HG02885 (cell line): ENCODE measurements around the gene TARS2.
A peak's percentile ranks its signal among the peaks of the same experiment; 100 is the strongest.

Experiments
- ATAC-seq: cut with Tn5 transposase; IDR thresholded peaks from one replicate; pipeline ENCODE4 v1.9.1; 2021; ENCODE audit warnings: mild to moderate bottlenecking; ENCODE audit not compliant: unreplicated experiment, poor library complexity

Gene TARS2

DNA sequence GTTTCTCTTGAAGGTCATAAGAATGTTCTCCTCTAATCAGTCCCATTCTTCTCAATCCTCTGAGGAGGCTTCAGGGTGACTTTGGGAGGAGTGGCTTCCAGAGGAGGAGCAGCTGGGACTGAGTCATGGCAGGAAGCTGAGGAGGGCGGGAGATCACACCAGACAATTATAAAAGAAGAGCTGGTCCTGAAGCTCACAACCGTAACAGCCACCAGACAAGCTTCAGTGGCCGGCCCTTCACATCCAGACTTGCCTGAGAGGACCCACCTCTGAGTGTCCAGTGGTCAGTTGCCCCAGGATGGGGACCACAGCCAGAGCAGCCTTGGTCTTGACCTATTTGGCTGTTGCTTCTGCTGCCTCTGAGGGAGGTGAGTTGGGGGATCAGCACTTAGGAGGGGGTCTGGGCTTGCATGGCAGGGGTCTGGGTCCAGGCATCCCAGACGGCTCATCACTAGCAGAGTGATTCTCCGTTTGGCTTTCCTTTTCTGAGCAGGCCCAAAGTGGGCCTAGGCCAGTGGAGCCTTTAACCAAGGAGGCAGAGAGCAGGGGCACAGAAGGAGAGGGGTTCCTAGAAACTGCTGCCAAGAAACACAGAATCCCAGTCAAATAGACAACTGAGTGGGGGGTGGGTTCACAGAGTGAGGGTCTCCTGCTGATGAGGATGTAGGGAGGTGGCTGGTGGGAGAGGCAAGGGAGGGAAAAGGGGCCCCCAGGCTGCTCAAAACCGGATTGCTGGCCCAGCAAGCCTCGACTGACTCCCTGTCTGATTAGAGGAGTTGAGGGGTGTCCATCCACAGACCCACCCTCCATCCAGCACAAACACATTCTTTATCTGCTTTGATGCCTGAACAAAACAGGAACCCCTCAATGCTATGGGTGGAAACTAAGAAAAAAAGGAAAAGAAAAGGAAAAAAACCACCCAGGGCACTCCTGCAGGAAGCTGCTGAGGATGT is 21.0 kb downstream of the TARS2 start, which contains the start of gene ECM1:
Gene ECM1 (plus strand): TSS at position 198 of the 953 bp plus-strand sequence. CDS start 101 bp downstream, at position 299.
- no peak for ATAC-seq

DNA sequence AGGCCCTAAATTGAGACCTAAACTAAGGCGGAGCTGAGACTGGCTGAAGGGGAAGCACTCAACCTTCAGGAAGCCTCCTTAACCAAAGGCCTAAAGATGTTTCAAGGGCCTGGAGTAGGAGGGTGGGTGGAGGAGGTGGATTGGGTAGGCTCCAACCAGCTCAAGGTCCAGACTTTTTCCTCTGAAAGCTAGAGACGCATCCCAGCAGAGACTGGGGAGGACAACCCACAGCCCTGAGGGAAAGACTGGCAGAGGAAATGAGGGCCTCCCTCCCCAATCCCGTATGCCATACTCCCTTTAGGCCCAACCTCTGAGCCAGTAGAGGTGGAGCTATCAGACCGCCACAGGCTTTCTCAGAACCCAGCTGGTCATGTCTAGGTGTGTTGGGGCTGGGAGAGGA is 21.8 kb downstream of the TARS2 start:
- no peak for ATAC-seq

DNA sequence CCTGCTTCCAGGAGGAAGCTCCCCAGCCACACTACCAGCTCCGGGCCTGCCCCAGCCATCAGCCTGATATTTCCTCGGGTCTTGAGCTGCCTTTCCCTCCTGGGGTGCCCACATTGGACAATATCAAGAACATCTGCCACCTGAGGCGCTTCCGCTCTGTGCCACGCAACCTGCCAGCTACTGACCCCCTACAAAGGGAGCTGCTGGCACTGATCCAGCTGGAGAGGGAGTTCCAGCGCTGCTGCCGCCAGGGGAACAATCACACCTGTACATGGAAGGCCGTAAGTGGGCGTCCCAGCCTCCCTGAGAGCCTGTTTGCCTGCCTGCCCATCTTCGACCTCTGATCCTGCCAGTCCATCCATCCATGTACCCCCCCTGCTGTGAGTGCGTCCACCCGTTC is 24.3 kb downstream of the TARS2 start:
- no peak for ATAC-seq

DNA sequence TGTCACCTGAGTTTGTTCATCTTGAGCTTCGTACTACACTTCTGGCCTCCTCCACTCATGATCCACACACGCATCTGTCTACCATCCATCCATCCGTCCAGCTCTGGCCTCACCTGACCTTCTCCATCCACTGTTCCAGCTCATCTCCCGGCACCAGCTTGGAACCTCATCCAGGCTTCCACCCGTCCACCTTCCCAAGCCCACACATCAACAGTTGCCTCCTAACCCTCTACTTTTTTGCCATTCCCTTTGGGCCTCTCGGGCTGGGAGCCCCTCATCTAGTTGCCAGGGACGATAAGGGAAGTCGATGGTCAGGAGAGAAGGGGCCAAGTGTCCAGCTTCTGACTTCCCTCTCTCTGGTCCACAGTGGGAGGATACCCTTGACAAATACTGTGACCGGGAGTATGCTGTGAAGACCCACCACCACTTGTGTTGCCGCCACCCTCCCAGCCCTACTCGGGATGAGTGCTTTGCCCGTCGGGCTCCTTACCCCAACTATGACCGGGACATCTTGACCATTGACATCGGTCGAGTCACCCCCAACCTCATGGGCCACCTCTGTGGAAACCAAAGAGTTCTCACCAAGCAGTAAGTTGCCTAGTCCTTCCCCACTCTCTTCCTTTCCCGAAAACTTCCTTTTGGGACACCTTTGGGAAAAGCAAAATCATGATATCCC is 24.9 kb downstream of the TARS2 start:
- ATAC-seq = no peak

DNA sequence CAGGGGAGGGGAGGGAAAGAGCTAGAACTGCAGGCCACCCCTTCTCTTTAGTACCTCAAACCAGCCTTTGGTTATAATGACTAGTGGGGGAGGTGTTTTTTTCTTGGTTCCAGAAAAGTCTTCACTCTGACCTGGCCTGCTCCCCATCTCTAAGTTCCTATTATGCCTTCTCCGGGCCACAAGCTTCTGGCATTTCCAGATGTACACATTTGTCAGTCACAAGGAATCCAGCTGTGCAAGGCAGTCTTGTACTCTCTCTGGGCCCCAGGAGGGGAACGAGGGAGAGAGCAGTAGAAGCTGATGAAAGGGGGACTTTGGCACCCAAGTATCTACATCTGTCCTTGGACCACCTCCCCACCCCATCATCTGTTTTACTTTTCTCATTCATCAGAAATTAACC is 25.6 kb downstream of the TARS2 start:
- ATAC-seq = no peak

DNA sequence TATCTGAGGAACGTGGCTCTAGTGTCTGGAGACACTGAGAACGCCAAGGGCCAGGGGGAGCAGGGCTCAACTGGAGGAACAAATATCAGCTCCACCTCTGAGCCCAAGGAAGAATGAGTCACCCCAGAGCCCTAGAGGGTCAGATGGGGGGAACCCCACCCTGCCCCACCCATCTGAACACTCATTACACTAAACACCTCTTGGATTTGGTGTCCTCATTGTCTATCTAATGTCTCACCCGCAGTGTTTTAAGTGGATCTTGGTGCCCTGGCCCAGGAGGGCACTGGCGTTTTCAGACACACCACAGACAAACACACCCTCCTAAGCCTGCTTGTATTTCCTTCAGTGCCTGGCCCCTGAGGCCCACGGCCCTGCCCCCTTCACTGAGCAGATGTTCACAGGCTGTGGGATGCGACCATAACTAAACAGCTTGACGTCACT is 26.2 kb downstream of the TARS2 start:
- no peak for ATAC-seq

DNA sequence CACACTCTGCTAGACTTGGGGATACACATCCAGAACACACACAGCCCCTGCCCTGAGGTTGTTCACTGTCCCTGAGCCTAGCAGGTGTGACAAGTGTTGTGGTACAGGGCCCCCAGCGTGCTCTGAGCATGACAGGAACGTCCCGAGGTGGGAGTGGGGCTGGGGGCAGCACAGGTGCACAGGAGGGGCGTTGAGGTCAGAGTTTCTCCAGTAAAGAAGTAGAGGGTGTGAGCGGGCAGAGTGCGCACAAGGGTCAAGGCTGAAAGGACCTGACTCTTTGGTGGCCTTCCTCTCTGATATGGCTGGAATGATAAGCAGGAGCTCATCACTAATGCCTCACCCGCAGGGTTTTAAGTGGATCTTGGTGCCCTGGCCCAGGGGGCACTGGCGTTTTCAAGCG is 27.0 kb downstream of the TARS2 start:
- no peak for ATAC-seq

DNA sequence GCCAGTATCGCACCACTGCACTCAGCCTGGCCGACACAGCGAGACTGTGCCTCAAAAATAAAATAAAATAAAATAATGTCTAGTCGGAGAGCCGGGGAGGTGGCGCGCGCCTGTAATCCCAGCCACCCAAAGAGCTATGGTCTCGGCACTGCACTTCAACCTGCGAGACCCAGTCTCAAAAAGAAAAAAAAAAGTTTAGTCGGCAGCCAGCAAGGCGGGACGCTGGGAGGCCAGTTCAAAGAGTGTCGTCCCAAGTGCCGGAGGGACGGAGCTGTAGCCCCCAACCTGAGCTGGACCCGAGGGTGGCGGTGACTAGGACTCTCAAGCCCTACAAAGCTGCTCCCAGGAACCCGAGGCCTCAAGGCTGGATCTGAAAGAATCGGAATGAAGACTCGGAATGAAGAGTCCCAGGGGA is 27.7 kb downstream of the TARS2 start:
- ATAC-seq = no peak

DNA sequence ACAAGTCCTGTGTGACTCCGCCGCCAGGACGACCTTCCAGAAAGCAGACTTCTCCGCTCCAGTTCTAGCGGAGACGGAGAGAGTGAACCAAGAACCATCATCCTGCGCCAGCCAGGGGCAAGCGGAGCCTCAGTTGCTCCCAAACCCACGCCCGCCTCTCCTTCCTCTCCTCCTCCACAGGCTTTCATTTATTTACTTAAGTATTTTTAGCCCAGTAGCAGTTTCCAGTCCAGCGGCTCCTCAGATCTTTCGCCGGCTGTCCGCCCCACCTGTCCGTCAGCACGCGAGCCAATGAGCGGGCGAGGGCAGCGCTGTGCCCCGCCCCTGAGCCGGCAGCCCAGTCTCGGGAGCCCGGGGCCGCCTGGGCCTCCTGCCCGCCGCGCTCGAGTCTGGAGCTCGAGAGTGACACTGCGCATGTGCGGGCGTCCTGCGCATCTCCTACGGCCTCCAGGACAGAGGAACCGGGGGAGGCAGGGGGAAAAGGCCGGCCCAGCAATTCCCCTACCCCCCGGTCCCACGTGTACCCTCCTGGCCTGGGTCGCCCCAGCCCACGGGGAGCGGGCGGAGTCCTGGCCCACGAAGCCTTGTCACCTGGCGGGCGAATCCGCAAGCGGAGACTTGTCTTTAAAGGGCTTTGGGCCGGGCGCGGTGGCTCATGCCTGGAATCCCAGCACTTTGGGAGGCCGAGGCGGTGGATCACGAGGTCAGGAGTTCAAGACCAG is 28.3 kb downstream of the TARS2 start, which contains the start of gene FALEC:
Gene FALEC (plus strand): TSS at position 425 of the 722 bp plus-strand sequence.
- ATAC-seq = peak; percentile 98

DNA sequence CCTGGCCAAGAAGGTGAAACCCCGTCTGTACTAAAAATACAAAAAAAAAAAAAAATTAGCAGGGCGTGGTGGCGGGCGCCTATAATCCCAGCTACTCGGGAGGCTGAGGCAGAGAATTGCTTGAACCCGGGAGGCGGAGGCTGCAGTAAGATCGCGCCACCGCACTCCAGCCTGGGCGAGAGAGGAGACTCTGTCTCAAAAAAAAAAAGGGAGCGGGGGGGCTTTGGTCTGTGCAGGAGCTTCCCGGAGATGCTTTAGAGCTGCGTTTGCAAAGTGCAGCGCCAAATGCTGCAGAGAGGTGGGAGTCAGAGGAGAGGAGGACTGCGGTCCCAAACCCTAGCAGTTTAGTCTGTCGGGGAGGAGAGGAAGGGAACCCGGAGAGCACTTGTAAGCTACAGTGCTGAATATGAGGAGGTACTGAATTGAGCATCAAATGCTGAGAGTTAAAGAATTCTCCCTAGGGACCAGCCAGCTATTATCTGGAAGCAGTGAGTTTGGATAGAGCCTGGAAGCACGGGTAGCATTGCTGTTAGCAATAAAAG is 28.9 kb downstream of the TARS2 start:
- no peak for ATAC-seq

DNA sequence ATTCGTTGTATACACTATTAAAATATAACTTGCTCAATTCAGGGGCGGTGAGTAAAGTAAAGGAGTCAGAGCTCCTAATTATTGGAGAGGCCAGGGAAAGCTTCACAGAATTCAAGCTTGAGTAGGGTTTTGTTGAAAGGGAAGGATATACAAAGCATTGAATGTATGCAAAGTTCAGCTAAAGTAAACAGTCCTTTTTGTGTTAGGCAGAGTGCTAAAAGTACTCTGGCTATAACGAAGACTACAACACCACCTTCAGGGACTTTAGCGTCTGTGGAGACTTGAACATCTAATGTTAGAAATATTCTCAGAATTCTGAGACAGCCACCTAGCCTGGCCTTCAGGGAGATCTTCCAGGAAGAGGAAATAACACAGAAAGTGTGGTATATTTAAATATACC is 29.4 kb downstream of the TARS2 start:
- no peak for ATAC-seq

DNA sequence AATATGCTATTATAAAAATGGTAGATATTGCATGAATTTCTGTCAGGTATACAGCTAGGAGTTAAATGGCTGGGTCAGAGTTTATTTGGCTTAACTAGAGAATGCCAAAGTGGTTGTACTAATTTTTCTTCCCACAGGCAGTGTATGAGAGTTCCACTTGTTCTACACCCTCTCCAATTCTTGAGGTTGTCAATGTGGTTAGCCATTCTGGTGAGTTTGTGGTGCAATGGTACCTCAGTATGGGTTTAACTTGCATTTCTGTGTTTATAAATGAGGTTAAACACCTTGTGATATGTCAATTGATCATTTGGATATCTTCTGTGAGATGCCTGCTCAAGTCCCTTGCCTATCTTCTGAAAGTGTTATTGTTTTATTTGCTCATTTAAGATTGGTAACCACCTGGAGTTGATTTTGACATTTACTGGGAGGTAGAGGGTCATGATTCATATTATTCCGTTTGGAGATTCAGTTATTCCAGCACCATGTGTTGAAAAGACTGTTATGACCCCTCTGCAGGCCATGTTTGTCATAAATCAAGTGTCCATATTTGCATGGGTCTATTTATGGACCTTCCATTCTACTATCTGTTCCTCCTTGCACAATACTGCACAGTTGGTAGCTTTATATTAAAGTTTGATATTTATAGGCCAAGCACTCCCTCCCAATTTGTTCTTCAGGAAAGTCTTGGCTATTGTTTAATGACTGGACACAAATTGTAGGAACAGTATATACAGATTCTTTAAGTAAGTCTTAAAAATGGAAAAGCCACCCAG is 34.2 kb downstream of the TARS2 start:
- no peak for ATAC-seq

DNA sequence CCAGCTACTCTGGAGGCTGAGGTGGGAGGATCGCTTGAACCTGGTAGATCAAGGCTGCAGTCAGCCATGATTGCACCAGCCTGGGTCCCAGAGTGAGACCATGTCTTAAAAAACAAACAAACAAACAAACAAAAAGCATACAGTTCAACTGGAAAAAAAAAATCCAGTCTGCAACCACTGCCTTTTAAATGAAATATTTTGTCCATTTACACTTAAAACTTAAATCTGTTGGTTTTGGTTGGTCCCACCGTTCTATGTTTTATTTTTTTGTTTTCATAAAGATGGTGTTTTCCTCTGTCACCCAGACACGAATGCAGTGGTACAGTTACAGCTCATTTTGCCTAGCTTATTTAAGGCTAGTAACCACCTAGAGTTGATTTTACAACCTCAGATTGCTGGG is 38.1 kb downstream of the TARS2 start:
- no peak for ATAC-seq

DNA sequence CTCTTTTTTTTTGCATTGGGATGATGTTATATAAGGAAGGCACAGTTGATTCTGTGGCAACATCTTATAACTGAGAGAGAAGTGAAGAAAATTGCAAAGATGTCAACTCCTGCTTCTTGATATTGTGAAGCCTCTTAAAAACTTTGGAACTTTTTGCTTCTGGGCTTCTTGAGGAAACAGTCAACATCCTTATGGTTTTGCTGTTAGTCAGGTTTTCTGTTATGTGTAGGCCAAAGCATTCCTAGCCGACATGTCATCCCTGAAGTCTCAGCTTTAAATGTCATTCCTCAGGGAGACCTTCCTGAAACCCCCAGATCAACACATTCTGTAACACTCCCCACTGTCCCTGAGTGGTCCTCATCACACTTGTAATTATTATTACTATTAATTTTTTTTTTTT is 41.0 kb downstream of the TARS2 start:
- no peak for ATAC-seq

DNA sequence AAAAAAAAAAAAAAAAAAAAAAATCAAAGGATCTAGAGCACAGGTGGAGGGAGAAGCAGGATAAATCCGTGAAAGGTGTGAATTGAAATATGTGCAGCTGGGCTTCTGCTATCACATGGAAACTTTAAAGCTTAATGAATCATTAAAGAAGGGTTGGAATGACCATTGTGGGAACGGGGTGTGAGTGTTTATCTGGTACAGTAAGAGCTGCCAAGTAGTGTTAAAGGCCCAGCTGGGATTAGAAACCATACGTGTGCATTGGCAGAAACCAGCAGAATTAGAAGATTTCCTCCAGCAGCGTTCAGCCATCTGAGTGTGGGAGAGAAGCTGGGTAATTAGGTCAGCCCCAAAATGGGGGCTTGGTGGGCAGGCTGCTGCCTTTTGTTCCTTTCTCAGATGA is 41.8 kb downstream of the TARS2 start:
- no peak for ATAC-seq

DNA sequence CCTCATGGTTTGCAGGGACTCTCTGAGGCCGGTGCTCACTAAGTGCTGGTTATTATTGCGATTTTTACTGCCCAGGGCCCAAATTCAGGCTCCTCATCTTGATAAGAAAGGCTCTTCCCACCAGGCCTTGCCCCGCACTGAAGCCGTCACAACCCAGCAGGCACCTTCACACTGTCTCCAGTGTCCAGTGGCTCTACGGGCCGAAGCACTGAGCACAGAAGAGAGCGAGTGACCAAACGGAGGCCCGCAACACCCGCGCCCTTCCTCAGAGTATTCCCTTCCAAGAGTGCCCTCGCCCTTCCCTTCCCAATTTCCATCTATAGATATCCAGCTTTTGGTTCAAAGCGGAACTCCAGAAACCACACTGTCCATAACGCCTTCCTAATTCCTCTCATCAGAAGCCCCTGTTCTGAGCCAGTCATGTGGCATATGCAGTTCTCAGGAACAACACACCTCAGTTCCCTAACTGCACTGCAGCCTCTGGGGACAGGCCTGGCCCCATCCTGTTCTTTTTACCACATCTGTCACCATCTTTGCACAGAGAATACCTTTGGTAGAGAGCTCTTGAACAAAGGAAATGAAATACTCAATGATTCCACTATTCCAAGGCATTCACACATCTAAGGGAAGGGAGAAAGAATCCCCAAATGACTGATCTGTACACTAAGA is 43.4 kb downstream of the TARS2 start:
- no peak for ATAC-seq

DNA sequence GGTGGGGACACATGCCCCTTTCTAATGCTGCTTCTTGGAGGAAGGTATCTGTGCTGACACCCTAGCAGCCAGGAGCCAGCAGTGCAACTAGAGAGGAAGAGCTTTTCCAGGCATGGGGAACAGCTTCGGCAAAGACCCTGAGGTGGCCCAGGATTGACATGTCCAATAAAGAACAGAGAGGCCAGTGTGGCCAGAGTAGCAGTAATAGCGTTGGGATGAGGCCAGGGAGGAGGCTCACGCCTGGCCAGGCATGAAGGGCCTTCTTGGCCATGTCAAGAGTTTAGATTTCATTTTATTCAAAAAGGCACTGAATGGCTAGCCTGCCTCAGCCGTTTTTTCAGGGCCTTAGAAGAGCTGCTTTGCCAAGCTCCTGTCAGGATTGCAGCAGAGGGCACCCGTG is 45.6 kb downstream of the TARS2 start:
- ATAC-seq = no peak

DNA sequence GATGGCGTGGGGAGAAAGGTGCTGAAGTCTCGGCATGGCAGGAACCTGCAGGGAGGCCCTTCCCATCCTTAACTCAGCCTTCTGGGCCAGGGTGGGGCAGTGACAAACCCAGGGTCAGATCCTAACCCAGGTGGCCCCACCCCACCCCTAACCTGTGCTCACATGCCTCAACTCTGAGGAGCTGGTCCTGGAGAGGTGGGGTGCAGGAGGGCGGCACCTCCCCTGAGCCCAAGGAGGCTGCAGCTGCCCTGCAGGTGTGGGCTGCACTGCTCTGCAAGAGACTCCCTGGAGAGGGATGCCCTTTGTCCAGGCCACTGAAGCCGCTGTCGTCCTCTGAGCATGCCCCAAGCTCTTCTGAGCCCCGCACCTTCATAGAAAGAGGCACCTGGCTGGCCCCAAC is 46.8 kb downstream of the TARS2 start:
- ATAC-seq = no peak
